Psoas muscle (tissue), 8 donors: ENCODE data around the gene TLCD3B. TPM values are rescaled to one million over a fixed set of nuclear protein-coding genes. Genes with fewer than 3 reads are reported as not detected.

ENCODE experiments used
- ATAC-seq, 4 donors: fragments of 200-7000 bp; cut with Tn5 transposase; one replicate each; pipeline ENCODE4 v1.9.1; 2020; ENCODE audit warnings: moderate library complexity in 3 of 4, mild to moderate bottlenecking in 2 of 4
- DNase-seq, 2 donors: peaks; one replicate each; pipeline ENCODE4 v3.0.0-alpha.2; 2020
- H3K27ac ChIP-seq: fragments of 200-600 bp; one replicate; pipeline ENCODE4 v1.8.0; 2022
- H3K27me3 ChIP-seq, 3 donors: fragments of 200-600 bp in 1 of 3; one replicate each; pipeline versions ENCODE4 v1.6.1 to v1.8.0; 2013 to 2022; ENCODE audit warnings: low read length in 2 of 3, mild to moderate bottlenecking in 2 of 3, moderate library complexity in 1 of 3; ENCODE audit not compliant: insufficient read depth in 3 of 3
- H3K36me3 ChIP-seq, 2 donors: fragments of 200-600 bp in 1 of 2; one replicate each; pipeline versions ENCODE4 v1.6.1 to v1.8.0; 2013 to 2022; ENCODE audit warnings: low read depth in 1 of 2, mild to moderate bottlenecking in 1 of 2, moderate library complexity in 1 of 2; ENCODE audit not compliant: insufficient read depth in 1 of 2
- H3K4me1 ChIP-seq: fragments of 200-600 bp; one replicate; pipeline ENCODE4 v1.8.0; 2022
- H3K4me3 ChIP-seq: fragments of 200-600 bp; one replicate; pipeline ENCODE4 v1.8.0; 2022; ENCODE audit warnings: mild to moderate bottlenecking
- H3K9me3 ChIP-seq: fragments of 200-600 bp; one replicate; pipeline ENCODE4 v1.8.0; 2022
- CTCF ChIP-seq: fragments of 200-600 bp; IDR thresholded peaks from one replicate; pipeline ENCODE4 v1.8.0; 2022; ENCODE audit warnings: antibody characterized with exemption
- WGBS, 3 donors: extraction: QIAGEN DNeasy Blood & Tissue Kit; methylation state at CpG; one replicate each; pipeline versions ENCODE4 v1.1.6 to v1.1.7; 2013; 5-methylcytosine and 5-hydroxymethylcytosine counted together
- intact Hi-C, 2 donors: fragments of 100-400 bp; cut with DNase I; formaldehyde crosslinking; loops; one replicate each; pipeline versions ENCODE4 v1.11.0 to v1.14.2; 2022
- polyA plus RNA-seq, 3 donors: library from polyadenylated mRNA; stranded (reverse); fragments of 200-250 nt; gene quantifications; one replicate each; pipeline ENCODE4 v1.2.3, GENCODE V29; 2013
- total RNA-seq, 4 donors: library from RNA; stranded (reverse); fragmentation: NEBNext Ultra II Directional in 2 of 4; extraction: Animal tissue kit (Norgen Biotek cat#: 25700) in 2 of 4; gene quantifications; one replicate each; pipeline versions ENCODE4 v1.2.1 to v1.2.4, GENCODE V29; 2021 to 2023
- donor health status: healthy with polysubstance abuse.
- donor health status: DM: no; HTN: no; CAD: no; lungs with moderate emphysema.
- donor health status: Bipolar disorder and iron deficiency.
- donor health status: healthy.
- donor health status: DM: yes; HTN: yes; CAD: no.
- donor health status: DM: no; HTN: no; CAD: no.
- donor health status: DM: no; HTN: no; CAD: no.
- donor health status: DM: yes; HTN: yes; CAD: no.

Gene TLCD3B
- total and polyA plus RNA-seq, 7 donors, result 0.13 to 1.9 (median 0.22) TPM

- intact Hi-C loops, result no loop called here
- DNase-seq, result no peak
- H3K27me3 ChIP-seq, result peaks cover 0 to 67% (median 15%) of the 10 kb centered on the region in 3 donors
- no peaks in the 10 kb centered on the region for H3K9me3 ChIP-seq
- H3K4me3 ChIP-seq, result no peak overlapping the region
- no peak for TF ChIP-seq CTCF
- H3K27ac ChIP-seq, result no peak overlapping the region
- ATAC-seq, result no peak
- 25 to 27% (median 27%) methylated on average over 23 of the region's 23 CpGs for WGBS, 3 donors
- peaks cover 2% of the 10 kb centered on the region for H3K4me1 ChIP-seq
- H3K36me3 ChIP-seq, result no peaks in the 10 kb centered on the region
These were observed 923 bp downstream of the TLCD3B start for GRCh38 chr16:30030011-30030685.

GRCh38 chr16:30028438-30029076 is 2.5 kb downstream of the TLCD3B start:
- TF ChIP-seq CTCF, result no peak
- DNase-seq, result no peak
- WGBS, 3 donors, result 6 to 10% (median 7%) methylated on average over 15 to 18 of the region's 18 CpGs
- Histone ChIP-seq H3K27me3 (peaks cover 0 to 60% (median 15%) of the 10 kb centered on the region in 3 donors), H3K9me3 (no peaks in the 10 kb centered on the region), H3K4me3 (no peak overlapping the region), H3K36me3 (no peaks in the 10 kb centered on the region), H3K27ac (no peak overlapping the region), H3K4me1 (peaks cover 2% of the 10 kb centered on the region)
- intact Hi-C loops, result loop anchor here in 1 of 2 donors (10.0 kb wide), 1 partner anchor 334 kb away; no protein-coding TSS in a partner anchor
- peak; percentile 32 to 74 (median 70) for ATAC-seq

- no peak for DNase-seq
- intact Hi-C loops, result loop anchor here in 1 of 2 donors (10.0 kb wide), 1 partner anchor 333 kb away; no protein-coding TSS in a partner anchor
- 20 to 31% (median 24%) methylated on average over 12 to 13 of the region's 13 CpGs for WGBS, 3 donors
- ATAC-seq, result peak in 2 of 4 donors; percentile 11 to 28
- no peaks in the 10 kb centered on the region for H3K9me3 ChIP-seq
- H3K27me3 ChIP-seq, result peaks cover 0 to 52% (median 15%) of the 10 kb centered on the region in 3 donors
- no peak overlapping the region for H3K27ac ChIP-seq
- no peaks in the 10 kb centered on the region for H3K36me3 ChIP-seq
- peaks cover 2% of the 10 kb centered on the region for H3K4me1 ChIP-seq
- H3K4me3 ChIP-seq, result no peak overlapping the region
- no peak for TF ChIP-seq CTCF
These were observed 3.3 kb downstream of the TLCD3B start for GRCh38 chr16:30027588-30028437.

GRCh38 chr16:30026449-30026848 is 4.6 kb downstream of the TLCD3B start:
- no peak for TF ChIP-seq CTCF
- WGBS, 3 donors, result 87 to 90% (median 89%) methylated on average over 18 of the region's 18 CpGs
- H3K9me3 ChIP-seq, result no peaks in the 10 kb centered on the region
- H3K36me3 ChIP-seq, result no peaks in the 10 kb centered on the region
- peaks cover 2% of the 10 kb centered on the region for H3K4me1 ChIP-seq
- no peak overlapping the region for H3K27ac ChIP-seq
- DNase-seq (no peak), ATAC-seq (no peak)
- intact Hi-C loops, result loop anchor here in 1 of 2 donors (10.0 kb wide), 1 partner anchor 332 kb away; no protein-coding TSS in a partner anchor
- no peak overlapping the region for H3K4me3 ChIP-seq
- H3K27me3 ChIP-seq, result peaks cover 0 to 41% (median 11%) of the 10 kb centered on the region in 3 donors
